Loucy (cell line): Measurements from ENCODE around the gene TANGO6.

Experiments used
- CTCF ChIP-seq: fragments of 200-600 bp; sonication (generic); conservative IDR thresholded peaks from 2 replicates; pipeline ENCODE4 v1.5.1; 2014; ENCODE audit warnings: mild to moderate bottlenecking, antibody characterized with exemption, low read length
- EZH2phosphoT487 ChIP-seq: fragments of 200-600 bp; IDR thresholded peaks from 2 replicates; pipeline ENCODE4 v1.6.1; 2018; ENCODE audit warnings: antibody characterized with exemption, mild to moderate bottlenecking, moderate library complexity, borderline replicate concordance

- TF ChIP-seq CTCF (no peak), EZH2phosphoT487 (no peak)
Measured at GRCh38 chr16:68893710-68894705, 50.7 kb downstream of the TANGO6 start.
